Measurements from ENCODE around the gene TPM1.
A peak's percentile ranks its signal among the peaks of the same experiment; 100 is the strongest.
"Not testable (repeated sequence)": the region's sequence is repeated elsewhere in the genome, so short reads cannot be mapped to it uniquely, and the experiment has no call there.

TPM1 gene

DNA sequence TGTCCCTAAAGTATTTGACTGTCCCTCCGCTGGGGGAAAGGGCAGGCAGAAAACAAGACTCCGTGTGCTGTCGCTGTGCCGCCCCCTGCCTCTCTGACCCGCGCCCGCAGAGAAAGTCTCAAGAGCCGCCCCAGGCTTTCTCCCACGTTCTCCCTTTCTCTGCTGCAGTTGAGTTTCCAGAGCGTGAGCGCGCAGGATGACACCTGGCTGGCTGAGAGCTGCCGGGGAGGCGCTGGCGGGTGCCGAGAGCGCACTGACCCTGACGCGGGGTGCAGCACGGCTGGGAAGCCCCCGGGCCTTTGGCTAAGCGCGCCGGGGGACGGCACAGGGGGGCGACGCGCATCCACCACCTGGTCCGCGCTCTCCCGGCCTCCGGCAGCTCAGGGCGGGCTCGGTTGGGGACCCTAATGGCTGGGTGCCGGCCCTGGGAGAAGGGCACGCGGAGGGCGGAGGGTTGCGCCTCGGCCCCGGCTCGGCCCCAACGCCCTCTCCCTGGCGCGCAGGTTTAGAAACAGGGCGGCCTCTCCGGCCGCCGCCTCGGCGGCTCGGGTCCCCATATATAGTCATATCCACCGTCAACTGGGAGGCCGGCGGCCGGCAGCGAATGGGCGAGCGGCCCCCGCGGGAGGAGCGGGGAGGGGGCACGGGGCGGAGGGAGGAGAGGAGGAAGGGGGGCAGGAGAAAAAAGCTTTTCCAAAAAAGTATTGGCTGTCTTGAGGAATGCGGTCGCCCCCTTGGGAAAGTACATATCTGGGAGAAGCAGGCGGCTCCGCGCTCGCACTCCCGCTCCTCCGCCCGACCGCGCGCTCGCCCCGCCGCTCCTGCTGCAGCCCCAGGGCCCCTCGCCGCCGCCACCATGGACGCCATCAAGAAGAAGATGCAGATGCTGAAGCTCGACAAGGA lies at the start of gene TPM1:
TSS of gene TPM1 (plus strand) at position 774 of the 903 bp plus-strand sequence. CDS start at position 857, 83 bp downstream.
- peak; percentile 77 for DNase-seq (ENCODE audit: low spot score)

DNA sequence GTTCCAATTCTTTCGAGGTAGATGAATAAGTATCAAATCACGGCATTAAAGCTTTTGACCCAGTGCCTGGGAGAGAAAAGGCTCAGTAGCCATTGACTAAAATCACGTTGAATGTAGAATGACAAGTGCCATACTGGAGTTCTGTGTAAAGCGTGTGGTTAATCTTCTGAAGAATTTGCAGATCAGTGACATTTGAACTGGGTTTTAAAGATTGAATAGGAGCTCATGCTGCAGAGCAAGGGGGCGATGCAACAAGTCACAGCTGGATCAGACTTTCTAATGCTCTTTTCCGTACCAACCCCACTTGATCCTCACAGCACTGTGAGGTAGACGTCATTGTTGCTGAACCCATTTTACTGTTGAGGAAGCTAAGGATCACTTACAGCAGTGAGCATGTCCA lies 49.5 kb upstream of the TPM1 start:
- no peak for DNase-seq (ENCODE audit: low spot score)

DNA sequence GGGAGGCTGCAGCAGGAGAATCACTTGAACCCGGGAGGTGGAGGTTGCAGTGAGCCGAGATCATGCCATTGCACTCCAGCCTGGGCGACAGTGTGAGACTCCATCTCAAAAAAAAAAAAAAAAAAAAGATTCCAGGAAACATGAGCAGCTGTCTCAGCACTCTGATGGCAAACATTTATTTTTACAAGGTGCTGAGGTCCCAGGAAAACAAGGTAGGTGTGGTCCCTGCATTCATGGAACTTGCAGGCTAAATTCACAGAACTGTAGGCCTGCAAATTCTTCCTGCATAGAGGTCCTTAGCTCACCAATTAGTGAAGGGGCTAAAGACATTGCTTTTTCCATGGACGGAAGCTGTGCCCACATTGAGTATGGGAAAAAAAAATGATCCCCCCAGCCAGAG lies 48.9 kb upstream of the TPM1 start:
- DNase-seq (ENCODE audit: low spot score) = not testable (repeated sequence)

DNA sequence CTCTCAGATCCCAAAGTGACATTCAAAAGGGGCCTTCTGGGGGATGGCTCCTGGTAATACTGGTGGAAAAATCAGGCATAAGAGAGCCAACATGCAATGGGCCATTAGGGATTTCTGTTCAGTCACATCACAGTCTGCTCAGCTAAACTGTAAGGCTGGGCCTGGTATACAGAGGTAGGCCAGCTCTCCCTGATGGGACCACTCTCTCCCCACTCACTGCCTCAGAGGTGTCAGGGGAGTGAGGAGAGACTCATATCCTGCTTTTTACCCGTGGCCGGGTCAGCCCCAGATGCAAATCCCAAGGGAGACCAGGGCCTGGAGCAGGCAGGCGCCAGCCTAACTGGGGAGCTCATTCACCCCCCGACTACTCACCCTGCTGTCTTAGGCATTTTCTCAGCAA lies 48.1 kb upstream of the TPM1 start:
- no peak for DNase-seq (ENCODE audit: low spot score)

DNA sequence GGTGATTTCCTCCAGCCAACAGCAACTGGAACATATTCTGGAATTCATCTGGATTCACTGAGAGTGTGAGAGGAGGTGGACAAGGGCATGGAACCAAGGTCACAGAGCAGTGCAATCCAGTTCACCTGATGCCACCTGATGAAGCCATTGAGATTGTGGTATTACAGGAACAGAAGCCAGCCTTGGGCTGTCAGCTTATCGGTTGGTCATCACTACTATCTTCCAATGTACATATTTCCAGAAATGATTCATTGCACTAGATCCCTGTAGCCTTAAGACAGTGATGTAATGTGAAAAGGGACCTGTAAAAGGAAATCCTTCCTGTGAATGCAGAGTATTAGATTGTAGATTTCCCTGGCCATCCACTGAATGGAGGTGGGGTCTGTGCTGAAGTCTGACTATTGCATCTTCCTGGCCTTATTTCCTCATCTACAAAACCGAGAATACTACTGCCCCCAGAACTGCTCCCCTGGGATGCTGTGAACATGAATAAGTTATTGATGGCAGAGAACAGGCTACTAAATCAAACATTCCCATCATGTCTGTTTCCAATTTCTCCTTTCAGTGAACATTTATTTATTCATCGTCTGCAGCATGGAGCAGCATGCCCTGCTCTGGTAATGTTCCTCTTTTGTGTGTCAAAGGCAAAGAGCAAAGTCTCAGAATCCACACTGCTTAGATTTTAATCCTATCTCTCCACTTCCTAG lies 47.4 kb upstream of the TPM1 start:
- DNase-seq (ENCODE audit: low spot score) = no peak

DNA sequence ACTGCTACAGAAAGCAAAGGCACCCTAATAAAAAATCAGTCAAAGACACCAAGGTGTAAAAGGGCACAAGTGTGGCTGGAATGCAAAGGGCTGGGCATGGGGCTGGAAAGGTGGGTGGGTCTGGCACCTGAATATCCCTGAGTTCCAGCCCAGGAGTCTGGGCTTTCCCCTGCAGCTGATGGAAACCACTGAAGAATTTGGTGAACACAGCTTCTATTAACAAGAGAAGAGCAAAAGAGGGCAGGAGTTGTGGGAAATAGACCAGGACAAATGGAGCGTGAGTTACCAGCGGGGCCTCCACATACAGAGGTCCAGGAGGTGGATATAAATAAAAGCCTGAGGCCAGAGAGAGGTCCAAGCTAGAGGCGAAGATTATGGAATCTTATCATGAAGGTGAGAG lies 45.1 kb upstream of the TPM1 start:
- no peak for DNase-seq (ENCODE audit: low spot score)

DNA sequence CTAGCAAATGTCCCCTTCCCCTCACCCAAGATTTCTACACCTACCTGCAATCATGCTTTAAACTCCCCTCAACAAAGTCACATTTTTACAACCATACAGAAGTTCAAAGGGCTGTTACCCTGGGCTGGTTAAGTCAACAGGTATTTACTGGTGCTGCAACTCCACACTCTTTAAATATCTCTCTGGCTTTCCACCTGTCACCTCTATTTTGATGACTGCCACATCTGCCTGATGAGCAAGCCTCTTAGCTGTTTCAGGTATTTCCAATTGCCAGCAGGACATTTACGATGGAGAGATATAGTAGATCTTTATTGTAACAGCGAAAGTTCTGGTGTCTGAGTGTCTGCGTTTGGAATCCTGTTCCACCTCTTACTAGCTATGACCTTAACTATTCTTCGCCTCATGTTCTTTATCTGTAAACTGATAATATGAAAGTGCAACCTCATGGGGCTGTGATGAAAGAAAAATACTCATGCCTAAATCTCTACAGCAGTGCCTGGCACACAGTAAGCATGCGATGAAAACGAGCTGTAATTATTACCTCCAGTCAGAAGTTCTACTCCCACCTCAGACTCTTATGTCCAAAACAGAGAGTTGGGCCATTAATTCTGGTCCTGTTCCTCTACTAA lies 44.2 kb upstream of the TPM1 start:
- DNase-seq (ENCODE audit: low spot score) = no peak

DNA sequence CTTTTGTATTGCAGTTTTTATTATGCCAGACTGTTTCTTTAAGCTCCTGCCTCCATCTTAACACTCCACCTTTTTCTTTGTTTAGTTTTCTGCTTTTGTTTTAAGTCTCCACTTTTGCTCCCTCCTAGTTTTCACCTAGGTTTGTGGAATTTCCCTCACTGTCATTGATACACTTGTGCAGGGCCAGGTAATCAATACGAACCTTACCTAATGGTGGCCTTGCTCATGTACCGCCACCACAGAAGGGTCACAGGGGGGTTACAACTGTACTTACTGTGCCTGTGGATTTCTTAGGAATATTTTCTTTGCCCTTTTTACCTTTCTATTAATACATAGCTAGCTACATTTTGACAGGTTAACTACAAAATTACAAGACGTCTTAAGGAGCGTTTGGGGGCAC lies 43.4 kb upstream of the TPM1 start:
- DNase-seq (ENCODE audit: low spot score) = no peak

DNA sequence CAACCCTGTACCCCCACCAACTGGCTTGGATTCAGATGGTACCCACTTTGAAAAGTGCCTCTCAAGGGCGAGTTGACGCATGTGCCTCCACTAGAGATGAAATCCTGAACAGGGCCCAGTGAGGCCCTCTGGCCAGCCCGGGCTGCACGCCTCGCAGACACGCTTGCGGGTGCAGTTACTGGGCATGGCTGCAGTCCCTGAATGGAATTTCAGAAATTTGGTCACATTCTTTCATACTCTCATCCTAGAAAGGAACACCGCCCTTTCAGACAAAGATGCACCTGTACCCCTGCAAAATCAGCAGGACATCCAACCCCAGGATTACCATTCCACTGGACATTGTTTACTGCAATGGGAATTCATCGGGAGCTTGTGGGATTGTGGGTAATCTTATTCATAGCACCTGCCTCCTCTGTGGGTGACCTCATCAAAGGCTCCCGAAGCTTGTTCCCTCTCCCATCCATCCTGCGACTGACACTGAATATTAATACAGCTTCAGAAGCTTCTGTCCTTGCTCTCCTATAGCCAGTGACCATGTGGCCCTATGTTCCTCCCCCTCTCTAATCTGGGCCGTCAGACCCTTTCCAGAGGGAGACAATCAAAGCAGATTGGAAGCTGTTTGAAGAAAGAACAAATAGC lies 42.5 kb upstream of the TPM1 start:
- DNase-seq (ENCODE audit: low spot score) = no peak

DNA sequence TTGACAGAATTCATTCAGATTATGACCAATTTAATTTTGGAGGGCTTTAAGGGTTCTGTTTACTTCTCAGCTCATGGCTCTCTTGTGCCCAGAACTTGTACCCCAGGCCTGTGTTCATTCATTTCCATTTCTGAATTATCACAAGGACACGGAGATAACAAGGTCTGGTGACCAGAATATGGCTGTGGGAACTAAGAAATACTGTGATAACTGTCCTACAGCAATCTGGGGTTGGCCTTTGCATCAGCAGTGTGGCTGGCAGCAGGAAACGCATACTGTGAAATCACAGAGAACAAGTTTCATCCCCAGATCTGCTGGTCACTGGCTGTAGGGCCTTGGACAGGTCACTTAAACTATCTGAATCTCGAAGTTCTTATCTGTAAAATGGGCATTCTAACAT lies 41.8 kb upstream of the TPM1 start:
- DNase-seq (ENCODE audit: low spot score) = no peak

DNA sequence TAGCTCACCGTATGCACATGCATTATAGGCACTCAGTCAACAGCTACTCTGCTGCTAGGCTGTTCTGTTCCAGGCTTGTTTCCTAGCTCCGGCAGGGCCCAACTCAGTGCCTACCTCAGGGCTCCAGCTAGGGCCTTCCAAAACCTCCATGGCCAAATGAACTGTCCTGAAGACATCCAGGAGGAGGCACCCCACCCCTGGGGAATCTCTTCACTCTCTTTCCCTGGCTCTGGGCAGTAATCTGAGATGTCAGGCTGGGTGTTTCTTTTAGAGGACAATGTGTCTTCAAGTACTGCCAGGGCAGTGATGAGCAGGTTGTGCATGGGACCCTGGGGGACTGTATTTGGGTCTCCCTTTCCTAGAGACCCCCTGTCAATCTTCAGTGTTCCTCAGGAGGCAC lies 38.3 kb upstream of the TPM1 start:
- no peak for DNase-seq (ENCODE audit: low spot score)

DNA sequence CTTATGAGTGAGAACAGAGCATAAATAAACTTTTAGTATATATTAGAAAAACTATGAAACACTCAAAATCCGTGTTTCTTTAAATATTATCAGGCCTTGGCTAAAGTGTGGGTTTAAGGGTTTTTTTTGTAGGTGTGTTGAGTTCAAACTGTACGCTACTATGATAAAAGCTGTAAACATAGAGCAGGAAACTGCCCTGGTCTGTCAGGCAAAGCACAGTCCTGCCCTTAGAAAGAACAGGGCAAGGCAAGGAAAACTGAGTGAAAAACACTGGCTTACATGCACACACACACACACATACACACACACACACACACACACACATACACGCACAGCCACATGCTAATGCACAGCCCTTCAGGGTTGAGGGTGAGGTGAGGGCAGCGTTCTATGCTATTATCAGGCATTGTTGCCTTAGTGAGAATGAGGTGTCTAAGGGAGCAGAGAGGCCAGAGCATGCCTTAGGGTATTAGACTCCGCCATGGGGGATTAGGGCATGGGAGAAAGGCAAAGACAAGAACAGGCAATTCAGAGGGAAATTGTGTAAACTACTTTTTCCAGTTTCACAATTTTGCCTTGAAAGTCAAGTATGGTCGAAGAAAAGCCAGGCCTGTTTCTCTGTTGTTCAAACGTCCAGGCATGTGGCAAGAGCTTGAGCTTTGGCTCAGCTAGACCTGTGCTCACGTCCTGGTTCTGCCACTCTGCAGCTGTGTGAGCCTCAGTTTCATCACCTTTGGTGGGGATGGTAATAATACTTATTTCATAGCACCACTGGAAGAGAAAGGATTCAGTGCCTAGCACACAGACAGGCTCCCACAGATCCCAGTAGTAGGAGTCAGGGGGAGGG lies 36.3 kb upstream of the TPM1 start:
- DNase-seq (ENCODE audit: low spot score) = no peak

DNA sequence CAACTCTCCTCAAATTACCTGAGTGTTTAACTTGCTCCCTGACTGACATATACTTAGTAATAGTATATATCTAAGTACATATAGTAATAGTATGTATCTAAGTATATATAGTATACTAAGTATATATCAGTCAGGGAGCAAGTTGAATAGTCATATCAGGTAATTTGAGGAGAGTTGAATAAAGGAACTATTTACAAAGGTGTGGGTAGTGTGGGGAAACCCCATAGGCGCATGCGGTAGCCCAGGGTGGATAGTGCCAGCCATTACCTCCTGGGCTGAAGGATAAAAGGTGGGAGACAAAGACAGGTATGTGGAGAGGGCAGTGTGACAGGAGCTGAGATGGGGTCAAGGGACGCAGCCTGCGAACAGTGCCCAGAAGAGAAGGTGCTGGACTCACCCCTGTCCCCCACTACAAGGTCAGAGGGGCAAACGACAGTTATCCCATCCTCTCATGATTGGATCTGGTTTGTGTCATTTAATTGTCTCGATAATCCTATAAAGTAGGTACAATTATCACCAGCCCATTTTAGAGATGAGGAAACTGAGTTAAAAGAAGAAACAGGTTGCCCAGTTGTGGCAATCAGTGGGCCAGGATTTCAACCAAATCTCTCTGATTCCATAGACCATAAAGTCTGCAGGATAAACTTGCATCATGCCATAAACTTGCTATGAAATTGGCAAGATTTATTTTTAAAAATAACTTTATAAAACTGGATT lies 34.1 kb upstream of the TPM1 start:
- no peak for DNase-seq (ENCODE audit: low spot score)

DNA sequence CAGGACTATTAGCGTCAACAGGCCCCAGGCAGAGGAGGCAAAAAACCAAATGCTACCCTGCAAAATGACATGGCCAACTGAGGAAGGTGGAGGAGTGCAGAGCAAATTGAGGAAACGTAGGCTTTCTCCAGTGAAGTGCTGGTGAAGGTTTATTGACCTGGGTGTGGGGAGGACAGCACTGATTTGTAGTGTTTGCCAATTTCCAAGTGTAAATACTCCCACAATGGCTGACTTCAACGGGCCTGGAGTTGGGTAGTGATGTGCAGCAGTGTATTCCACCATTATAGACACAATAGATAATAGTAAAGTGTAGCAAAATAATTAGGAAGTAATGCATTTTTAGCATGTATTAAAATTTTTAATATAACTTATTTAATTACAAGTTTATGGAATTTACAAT lies 32.2 kb upstream of the TPM1 start:
- DNase-seq (ENCODE audit: low spot score) = peak; percentile 36

DNA sequence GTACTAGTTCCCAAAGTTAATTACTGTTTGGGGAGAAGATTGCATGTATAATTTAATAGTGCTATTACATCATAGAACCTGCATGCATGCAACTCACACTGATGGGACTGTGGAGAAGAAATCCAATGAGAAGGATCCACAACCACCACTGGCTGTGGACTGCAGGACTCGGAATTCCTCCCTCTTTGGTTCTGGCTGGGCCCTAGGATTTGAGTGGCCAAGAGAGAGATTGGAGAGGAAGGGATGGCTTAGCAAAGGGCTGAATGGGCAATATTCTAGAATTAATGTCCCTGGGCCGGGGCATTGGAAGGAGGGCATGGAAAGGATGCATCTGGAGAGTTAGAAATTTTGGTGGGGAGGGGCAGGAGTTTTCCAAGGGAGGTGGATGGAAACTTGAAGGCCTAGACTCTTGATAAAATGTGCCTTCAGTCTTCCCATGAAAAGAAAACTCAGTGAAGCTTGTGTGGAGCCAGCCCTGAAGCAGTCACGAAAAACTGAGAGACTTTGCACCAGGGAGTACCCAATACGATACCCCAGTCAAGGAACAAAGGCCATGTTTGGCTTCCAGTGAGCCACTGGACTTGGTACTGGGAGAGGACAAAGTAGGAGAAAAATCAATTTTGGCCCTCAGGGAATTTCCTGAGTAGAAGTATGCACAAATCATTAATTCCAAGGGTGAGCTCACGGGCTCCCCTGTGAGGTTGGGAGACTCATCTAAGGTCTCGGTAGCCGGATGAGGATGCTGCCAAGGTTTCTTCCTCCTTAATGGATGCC lies 31.4 kb upstream of the TPM1 start:
- no peak for DNase-seq (ENCODE audit: low spot score)

DNA sequence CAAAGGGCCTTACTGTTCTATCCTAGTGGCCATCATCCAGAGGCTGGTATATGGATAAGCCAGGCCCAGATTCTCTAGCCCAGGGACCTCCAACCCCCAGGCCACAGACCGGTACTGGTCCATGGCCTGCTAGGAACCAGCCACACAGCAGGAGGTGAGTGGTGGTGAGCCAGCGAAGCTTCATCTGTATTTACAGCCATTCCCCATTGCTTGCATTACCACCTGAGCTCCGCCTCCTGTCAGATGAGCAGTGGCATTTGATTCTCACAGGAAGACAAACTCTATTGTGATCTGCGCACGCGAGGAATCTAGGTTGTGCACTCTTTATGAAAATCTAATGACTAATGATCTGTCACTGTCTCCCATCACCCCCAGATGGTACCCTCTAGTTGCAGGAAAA lies 30.1 kb upstream of the TPM1 start:
- DNase-seq (ENCODE audit: low spot score) = no peak

DNA sequence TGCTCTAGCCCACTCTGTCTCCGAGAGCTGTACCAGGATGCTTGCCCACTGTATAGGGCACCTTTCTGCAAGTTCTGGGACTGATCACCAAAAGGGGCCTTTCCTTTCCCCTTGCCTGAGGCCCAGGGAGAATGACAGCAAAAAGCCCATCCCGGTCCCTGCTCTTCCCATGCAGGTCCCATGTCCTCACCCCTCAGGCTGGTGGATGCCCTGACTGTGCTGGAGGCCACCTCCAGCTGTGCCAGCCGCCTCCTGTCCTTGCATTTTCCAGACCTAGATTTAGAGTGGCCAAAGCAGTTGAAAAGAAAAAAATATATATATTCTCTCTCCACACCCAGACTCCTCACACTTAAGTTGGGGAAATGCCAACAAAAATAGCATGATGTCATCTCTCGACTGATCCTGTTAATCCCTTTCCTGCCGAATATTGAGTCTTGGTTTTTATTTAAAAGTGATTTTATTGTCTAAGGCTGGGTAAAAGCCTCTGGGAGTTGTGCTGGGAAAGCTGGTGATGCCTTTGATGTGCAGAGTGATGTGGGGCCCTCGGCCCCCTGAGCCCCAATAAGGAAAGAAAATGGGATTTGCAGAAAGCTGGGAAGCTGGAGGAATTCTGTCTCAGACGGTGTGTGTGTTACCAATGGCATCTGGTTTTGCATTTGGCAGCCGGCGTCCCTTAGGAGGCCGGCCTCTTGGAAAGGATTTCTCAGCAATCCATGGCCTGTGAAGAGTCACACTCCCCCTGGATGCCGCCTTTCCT lies 29.3 kb upstream of the TPM1 start:
- DNase-seq (ENCODE audit: low spot score) = no peak

DNA sequence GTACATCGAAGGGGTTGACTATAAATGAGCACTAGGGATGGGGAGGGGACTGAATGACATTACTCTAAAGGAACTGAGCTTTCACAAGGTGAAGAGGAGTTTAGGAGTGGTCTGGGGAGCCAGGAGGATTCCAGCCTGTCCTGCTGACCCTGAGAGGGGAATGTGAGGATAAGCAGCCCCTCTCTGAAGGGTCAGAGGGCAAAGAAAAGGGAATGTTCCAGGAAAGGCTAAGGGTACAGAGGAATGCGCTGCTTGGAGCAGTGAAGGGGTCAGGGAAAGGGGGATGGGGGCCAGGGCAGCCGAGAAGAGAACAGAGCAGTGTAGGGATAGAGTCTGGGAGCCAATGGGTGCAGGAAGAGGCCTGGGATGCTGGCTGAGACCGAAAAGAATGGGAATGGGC lies 28.0 kb upstream of the TPM1 start:
- DNase-seq (ENCODE audit: low spot score) = no peak

DNA sequence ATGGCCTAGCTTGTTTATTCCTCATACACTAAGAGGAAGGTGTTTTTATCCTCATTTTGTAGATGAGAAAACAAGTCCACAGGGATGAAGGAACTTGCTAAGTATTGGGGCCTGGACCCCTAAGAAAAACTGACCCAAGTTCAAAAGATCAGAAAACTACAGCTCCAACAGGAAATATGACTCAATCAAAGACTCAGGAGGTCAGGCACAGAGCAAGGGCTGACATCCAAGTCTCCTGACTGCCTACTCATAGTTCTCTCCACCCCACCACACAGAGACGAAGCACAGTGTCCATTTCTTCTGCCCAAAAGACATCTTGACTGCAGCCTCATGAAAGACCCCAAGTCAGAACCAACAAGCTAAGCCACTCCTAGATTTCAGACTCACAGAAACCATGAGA lies 26.9 kb upstream of the TPM1 start:
- DNase-seq (ENCODE audit: low spot score) = no peak

Data from HuH-7 (cell line).